ENCODE data around the gene WDR20. TPM values are rescaled to one million over a fixed set of nuclear protein-coding genes. Genes with fewer than 3 reads are reported as not detected.

The WDR20 gene
- total and polyA plus RNA-seq, 2 of the 4 experiments (the other 2 are of a cell fraction): 20.3 to 27.4 TPM

GRCh38 chr14:102222009-102222575 is 82.4 kb downstream of the WDR20 start:
- CTCF ChIA-PET: no interaction called here
- no peak overlapping the region for H3K18ac ChIP-seq (ENCODE audit: low read depth, low read length)

More at GRCh38 chr14:102222009-102222575, 82.4 kb downstream of the WDR20 start:
- Histone ChIP-seq H3K56ac (ENCODE audit: extremely low read depth, insufficient read depth, low read length) (no peak overlapping the region), H3K27ac (ENCODE audit: insufficient read depth, low read length) (no peak overlapping the region), H3K27me3 (ENCODE audit: control insufficient read depth, insufficient read depth, low read length) (no peaks in the 10 kb centered on the region), H3K9ac (ENCODE audit: low read depth, low read length) (no peak overlapping the region), H3K36me3 (ENCODE audit: control insufficient read depth, insufficient read depth, low read length) (peaks cover 9% of the 10 kb centered on the region), H3K4me1 (ENCODE audit: control insufficient read depth, insufficient read depth, low read length) (peaks cover 4% of the 10 kb centered on the region; the same call in 1 of the 2 replicates), H3K4me2 (ENCODE audit: low read depth, low read length) (no peak overlapping the region), H2AK9ac (replicated peaks; ENCODE audit: low read depth, low read length, poor library complexity) (no peak overlapping the region), H4K91ac (ENCODE audit: insufficient read depth, low read depth, low read length) (no peak overlapping the region), H3K9me1 (ENCODE audit: insufficient read depth, low read length) (peaks cover 15% of the 10 kb centered on the region; the same call in 1 of the 2 replicates), H3K9me3 (ENCODE audit: control insufficient read depth, insufficient read depth, low read length) (no peaks in the 10 kb centered on the region), H4K8ac (ENCODE audit: low read depth in 2 of 2, low read length in 2 of 2) (no peak overlapping the region), H3K79me1 (ENCODE audit: low read depth in 1 of 2, low read length in 2 of 2) (peaks cover 10 to 47% of the 10 kb centered on the region in 2 experiments; a peak in 3 of 4 replicates), H3K14ac (replicated peaks; ENCODE audit: low read depth, low read length) (no peak overlapping the region), H4K20me1 (ENCODE audit: insufficient read depth, low read length) (0 out of 2 replicates have a peak, but pooled peaks cover 3% of the 10 kb centered on the region), H2BK120ac (ENCODE audit: low read depth, low read length) (no peak overlapping the region), H3K4me3 (ENCODE audit: insufficient read depth, low read depth, low read length) (no peak overlapping the region), H3K4ac (ENCODE audit: low read depth, low read length) (no peak overlapping the region), H4K5ac (ENCODE audit: low read depth, low read length) (no peak overlapping the region), H2BK5ac (ENCODE audit: low read depth, low read length, poor library complexity, severe bottlenecking) (no peak overlapping the region), H2BK20ac (ENCODE audit: low read depth, low read length) (no peak overlapping the region), H2AK5ac (ENCODE audit: low read depth, low read length) (no peak overlapping the region), H2BK15ac (ENCODE audit: low read depth, low read length) (no peak overlapping the region), H3K23ac (ENCODE audit: low read depth, low read length) (no peak overlapping the region), H2AFZ (replicated peaks; ENCODE audit: low read length, poor library complexity) (no peak overlapping the region)
- no peak for ATAC-seq (ENCODE audit: low read depth)
- in situ Hi-C loops (cut with MboI; ENCODE audit: low sequenced_read_pairs) (no loop called here), dilution Hi-C loops (cut with HindIII; ENCODE audit: low sequenced_read_pairs, unreplicated experiment) (no loop called here), intact Hi-C loops (cut with micrococcal nuclease) (no loop called here)
- POLR2A ChIA-PET (ENCODE audit: unreplicated experiment): no interaction called here
- WGBS, 2 experiments (ENCODE audit: extremely low coverage in 2 of 2, insufficient read length in 1 of 2): 95% methylated on average over 4 of the region's 13 CpGs; no CpG with 5 or more reads in 1 of the 2 experiments
- no peak for DNase-seq
- TF ChIP-seq CHD1 (IDR thresholded peaks at IDR 0.05; ENCODE audit: low read depth, low read length) (no peak), MAFK (IDR thresholded peaks at IDR 0.05; ENCODE audit: low read depth, low read length) (no peak), SMC3 (IDR thresholded peaks at IDR 0.05; ENCODE audit: low read depth, low read length) (no peak), CEBPB (IDR thresholded peaks at IDR 0.05; ENCODE audit: low read depth, low read length) (no peak), RFX5 (IDR thresholded peaks at IDR 0.05; ENCODE audit: low read depth, low read length) (no peak), RCOR1 (IDR thresholded peaks at IDR 0.05; ENCODE audit: insufficient replicate concordance, low read length) (no peak), POLR2A (IDR thresholded peaks at IDR 0.05; ENCODE audit: low read depth, low read length) (no peak), RAD21 (IDR thresholded peaks at IDR 0.05; ENCODE audit: low read length) (no peak), NFE2L2 (IDR thresholded peaks at IDR 0.05; ENCODE audit: low read depth, low read length) (no peak)
- TF ChIP-seq, protein P1, sequence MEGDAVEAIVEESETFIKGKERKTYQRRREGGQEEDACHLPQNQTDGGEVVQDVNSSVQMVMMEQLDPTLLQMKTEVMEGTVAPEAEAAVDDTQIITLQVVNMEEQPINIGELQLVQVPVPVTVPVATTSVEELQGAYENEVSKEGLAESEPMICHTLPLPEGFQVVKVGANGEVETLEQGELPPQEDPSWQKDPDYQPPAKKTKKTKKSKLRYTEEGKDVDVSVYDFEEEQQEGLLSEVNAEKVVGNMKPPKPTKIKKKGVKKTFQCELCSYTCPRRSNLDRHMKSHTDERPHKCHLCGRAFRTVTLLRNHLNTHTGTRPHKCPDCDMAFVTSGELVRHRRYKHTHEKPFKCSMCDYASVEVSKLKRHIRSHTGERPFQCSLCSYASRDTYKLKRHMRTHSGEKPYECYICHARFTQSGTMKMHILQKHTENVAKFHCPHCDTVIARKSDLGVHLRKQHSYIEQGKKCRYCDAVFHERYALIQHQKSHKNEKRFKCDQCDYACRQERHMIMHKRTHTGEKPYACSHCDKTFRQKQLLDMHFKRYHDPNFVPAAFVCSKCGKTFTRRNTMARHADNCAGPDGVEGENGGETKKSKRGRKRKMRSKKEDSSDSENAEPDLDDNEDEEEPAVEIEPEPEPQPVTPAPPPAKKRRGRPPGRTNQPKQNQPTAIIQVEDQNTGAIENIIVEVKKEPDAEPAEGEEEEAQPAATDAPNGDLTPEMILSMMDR (conservative IDR thresholded peaks at IDR 0.05; ENCODE audit: low read depth, low read length): no peak
- BruUV-seq (replicated peaks): no TSS peak
